HEK293 (cell line): ENCODE results near the gene GMDS.

ENCODE experiments used
- CTCF ChIA-PET: fragments of 350-600 bp; formaldehyde crosslinking; extraction: SDS; loops from one replicate; lab custom pipeline; 2021; ENCODE audit warnings: antibody characterized with exemption; lab: Yijun Ruan, JAX
- POLR2A ChIA-PET: fragments of 300-600 bp; formaldehyde crosslinking; extraction: SDS; loops from one replicate; lab custom pipeline; 2020; ENCODE audit warnings: antibody characterized with exemption, inconsistent platforms; lab: Yijun Ruan, JAX
- H3K27ac ChIP-seq: fragments of 200-500 bp; sonication (Bioruptor generic); 2 replicates; pipeline ENCODE4 v1.5.1; 2014; ENCODE audit warnings: low read depth, low read length, control low read depth, inconsistent platforms; ENCODE audit errors: extremely low read depth
- H3K36me3 ChIP-seq, 2 experiments: fragments of 200-500 bp in 1 of 2; sonication (Bioruptor generic) in 1 of 2; 1 replicate in 1 of 2; 2 replicates in 1 of 2; pipeline ENCODE4 v1.5.1; 2014 to 2017; ENCODE audit warnings: inconsistent platforms in 2 of 2, low read length in 2 of 2; ENCODE audit not compliant: control insufficient read depth in 2 of 2, insufficient read depth in 1 of 2
- H3K4me1 ChIP-seq: fragments of 200-500 bp; sonication (Bioruptor generic); 2 replicates; pipeline ENCODE4 v1.5.1; 2014; ENCODE audit warnings: mild to moderate bottlenecking, low read length, inconsistent platforms; ENCODE audit not compliant: control insufficient read depth, insufficient read depth
- H3K4me3 ChIP-seq: 2 replicates; pipeline ENCODE4 v1.5.1; 2011; ENCODE audit warnings: low read depth, mild to moderate bottlenecking, control low read depth, low read length, moderate library complexity
- H3K9me3 ChIP-seq: fragments of 200-500 bp; sonication (Bioruptor generic); 2 replicates; pipeline ENCODE4 v1.5.1; 2014; ENCODE audit warnings: low read depth, low read length, inconsistent platforms; ENCODE audit not compliant: control insufficient read depth, insufficient read depth
- GLI2 ChIP-seq: fragments of 450-650 bp; formaldehyde crosslinking; IDR thresholded peaks from 2 replicates; pipeline ENCODE4; 2017; ENCODE audit warnings: missing biosample characterization, missing genetic modification characterization, low read depth, borderline replicate concordance
- KLF7 ChIP-seq: fragments of 450-650 bp; formaldehyde crosslinking; IDR thresholded peaks from 2 replicates; pipeline ENCODE4 v1.5.1; 2016; ENCODE audit warnings: missing biosample characterization, missing genetic modification characterization, borderline replicate concordance
- KLF8 ChIP-seq: fragments of 450-650 bp; formaldehyde crosslinking; IDR thresholded peaks from 2 replicates; pipeline ENCODE4 v1.5.1; 2016; ENCODE audit warnings: missing biosample characterization, missing genetic modification characterization
- YY1 ChIP-seq: fragments of 450-650 bp; formaldehyde crosslinking; IDR thresholded peaks from 2 replicates; pipeline ENCODE4 v1.5.1; 2018; ENCODE audit warnings: missing biosample characterization, missing genetic modification characterization
- ZBTB1 ChIP-seq: fragments of 450-650 bp; formaldehyde crosslinking; IDR thresholded peaks from 2 replicates; pipeline ENCODE4 v1.5.1; 2016; ENCODE audit warnings: missing biosample characterization, missing genetic modification characterization
- ZNF114 ChIP-seq: fragments of 450-650 bp; formaldehyde crosslinking; IDR thresholded peaks from 2 replicates; pipeline ENCODE4 v1.5.0; 2017; ENCODE audit warnings: missing biosample characterization, missing genetic modification characterization
- ZNF155 ChIP-seq: fragments of 450-650 bp; formaldehyde crosslinking; IDR thresholded peaks from 2 replicates; pipeline ENCODE4 v1.5.1; 2016; ENCODE audit warnings: missing biosample characterization, missing genetic modification characterization
- ZNF16 ChIP-seq: fragments of 450-650 bp; formaldehyde crosslinking; IDR thresholded peaks from 2 replicates; pipeline ENCODE4 v1.5.1; 2016; ENCODE audit warnings: low read depth, missing biosample characterization, missing genetic modification characterization
- ZNF223 ChIP-seq: fragments of 450-650 bp; formaldehyde crosslinking; IDR thresholded peaks from 2 replicates; pipeline ENCODE4 v1.5.1; 2016; ENCODE audit warnings: missing biosample characterization, missing genetic modification characterization
- ZNF23 ChIP-seq: fragments of 450-650 bp; formaldehyde crosslinking; IDR thresholded peaks from 2 replicates; pipeline ENCODE4 v1.5.1; 2016; ENCODE audit warnings: missing biosample characterization, missing genetic modification characterization, borderline replicate concordance
- ZNF280C ChIP-seq: fragments of 450-650 bp; formaldehyde crosslinking; IDR thresholded peaks from 2 replicates; pipeline ENCODE4 v1.5.1; 2016; ENCODE audit warnings: missing biosample characterization, missing genetic modification characterization
- ZNF350 ChIP-seq: fragments of 450-650 bp; formaldehyde crosslinking; IDR thresholded peaks from 2 replicates; pipeline ENCODE4 v1.5.0; 2017; ENCODE audit warnings: missing biosample characterization, mild to moderate bottlenecking, missing genetic modification characterization
- ZNF426 ChIP-seq: fragments of 450-650 bp; formaldehyde crosslinking; IDR thresholded peaks from 2 replicates; pipeline ENCODE4 v1.5.1; 2017; ENCODE audit warnings: missing biosample characterization, missing genetic modification characterization, mild to moderate bottlenecking, inconsistent platforms, moderate library complexity
- ZNF473 ChIP-seq: fragments of 450-650 bp; formaldehyde crosslinking; IDR thresholded peaks from 2 replicates; pipeline ENCODE4 v1.5.1; 2017; ENCODE audit warnings: missing biosample characterization, missing genetic modification characterization
- ZNF555 ChIP-seq: fragments of 450-650 bp; formaldehyde crosslinking; conservative IDR thresholded peaks from 2 replicates; pipeline ENCODE4 v1.5.1; 2017; ENCODE audit warnings: missing biosample characterization, mild to moderate bottlenecking, missing genetic modification characterization, inconsistent platforms
- ZNF621 ChIP-seq: fragments of 450-650 bp; formaldehyde crosslinking; IDR thresholded peaks from 2 replicates; pipeline ENCODE4 v1.5.1; 2017; ENCODE audit warnings: missing biosample characterization, missing genetic modification characterization
- ZNF624 ChIP-seq: fragments of 450-650 bp; formaldehyde crosslinking; IDR thresholded peaks from 2 replicates; pipeline ENCODE4 v1.5.1; 2017; ENCODE audit warnings: missing biosample characterization, missing genetic modification characterization
- ZNF658 ChIP-seq: fragments of 450-650 bp; formaldehyde crosslinking; IDR thresholded peaks from 2 replicates; pipeline ENCODE4; 2016; ENCODE audit warnings: missing biosample characterization, missing genetic modification characterization
- ZNF704 ChIP-seq: fragments of 450-650 bp; formaldehyde crosslinking; IDR thresholded peaks from 2 replicates; pipeline ENCODE4 v1.5.1; 2016; ENCODE audit warnings: missing biosample characterization, missing genetic modification characterization
- ZNF837 ChIP-seq: fragments of 450-650 bp; formaldehyde crosslinking; IDR thresholded peaks from 2 replicates; pipeline ENCODE4 v1.5.1; 2016; ENCODE audit warnings: missing biosample characterization, missing genetic modification characterization
- ZSCAN23 ChIP-seq: fragments of 450-650 bp; formaldehyde crosslinking; IDR thresholded peaks from 2 replicates; pipeline ENCODE4 v1.5.1; 2016; ENCODE audit warnings: missing biosample characterization, missing genetic modification characterization
- TF ChIP-seq, protein P1 (sequence below): fragments of 450-650 bp; formaldehyde crosslinking; IDR thresholded peaks from 2 replicates; pipeline ENCODE4 v1.5.1; 2016; ENCODE audit warnings: missing biosample characterization, missing genetic modification characterization
- TF ChIP-seq, protein P2 (sequence below): fragments of 450-650 bp; formaldehyde crosslinking; IDR thresholded peaks from 2 replicates; pipeline ENCODE4 v1.5.1; 2017; ENCODE audit warnings: missing biosample characterization, mild to moderate bottlenecking, missing genetic modification characterization, moderate library complexity
- TF ChIP-seq, protein P3 (sequence below): fragments of 450-650 bp; formaldehyde crosslinking; IDR thresholded peaks from 2 replicates; pipeline ENCODE4 v1.5.1; 2016; ENCODE audit warnings: missing biosample characterization, missing genetic modification characterization

Gene GMDS

DNA sequence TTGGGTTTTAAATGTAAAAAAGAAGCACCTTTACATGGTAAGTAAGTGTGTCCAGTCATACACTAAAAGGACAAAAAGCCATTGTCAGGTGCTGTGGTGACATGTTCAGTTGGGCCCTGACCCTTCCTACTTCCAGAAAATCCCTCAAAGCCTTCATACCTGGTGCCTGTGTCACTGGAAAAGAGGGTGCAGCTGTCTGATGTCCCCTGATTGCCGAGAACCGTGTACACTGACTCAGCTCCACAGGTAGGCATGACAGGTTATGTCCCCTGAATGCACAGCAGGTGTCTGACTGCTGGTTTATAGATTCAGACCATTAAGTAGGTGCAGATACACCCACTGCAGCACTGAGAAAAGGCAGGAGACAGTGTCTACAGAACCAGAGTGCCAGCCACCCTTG is 536.6 kb downstream of the GMDS start (continued):
- TF ChIP-seq ZNF280C = no peak
- no peak for TF ChIP-seq YY1 (tag by site-specific recombination)
- no peak for TF ChIP-seq GLI2 (tag by site-specific recombination)
- no peak for TF ChIP-seq KLF7 (tag by site-specific recombination)
- TF ChIP-seq ZNF16 (tag by site-specific recombination) = no peak
- no peak for TF ChIP-seq KLF8
- no peak for TF ChIP-seq ZNF223 (tag by site-specific recombination)
- no peak for TF ChIP-seq ZNF114 (tag by site-specific recombination)
- TF ChIP-seq ZNF624 (tag by site-specific recombination) = no peak
- TF ChIP-seq ZNF621 (tag by site-specific recombination) = no peak
- TF ChIP-seq, all 188 proteins: peak for 0

DNA sequence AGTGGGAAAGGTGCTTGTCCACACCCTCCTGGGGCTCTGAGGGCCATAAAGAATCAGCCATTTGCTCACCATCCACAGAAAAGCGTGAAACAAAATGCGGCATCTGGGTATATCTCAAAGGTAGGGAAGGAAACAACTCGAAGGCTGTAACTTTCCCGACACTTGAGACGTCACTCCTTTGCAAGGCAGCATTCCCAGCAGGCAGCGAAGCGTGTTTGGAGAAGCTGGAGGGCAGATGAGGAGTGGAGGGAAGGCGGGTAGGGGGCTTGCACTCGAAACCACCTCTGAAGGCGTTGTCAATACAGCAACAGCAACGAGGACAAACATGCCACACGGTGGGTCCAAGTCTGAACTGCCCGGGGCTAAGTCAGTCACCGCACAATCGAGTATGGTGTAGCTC is 537.3 kb downstream of the GMDS start:
- POLR2A ChIA-PET = interaction anchor here (0.9 kb wide), 1 partner anchor 43 kb away, joined by 4 read pairs; no protein-coding TSS in a partner anchor
- TF ChIP-seq ZBTB1 (tag by site-specific recombination) (no peak), ZNF473 (tag by site-specific recombination) (no peak), ZNF426 (tag by site-specific recombination) (no peak), ZNF555 (tag by site-specific recombination) (no peak), ZNF658 (no peak), ZSCAN23 (no peak), ZNF350 (no peak), ZNF704 (tag by site-specific recombination) (no peak), ZNF23 (tag by site-specific recombination) (no peak), ZNF155 (tag by site-specific recombination) (no peak), ZNF837 (tag by site-specific recombination) (no peak)
- TF ChIP-seq, protein P1, sequence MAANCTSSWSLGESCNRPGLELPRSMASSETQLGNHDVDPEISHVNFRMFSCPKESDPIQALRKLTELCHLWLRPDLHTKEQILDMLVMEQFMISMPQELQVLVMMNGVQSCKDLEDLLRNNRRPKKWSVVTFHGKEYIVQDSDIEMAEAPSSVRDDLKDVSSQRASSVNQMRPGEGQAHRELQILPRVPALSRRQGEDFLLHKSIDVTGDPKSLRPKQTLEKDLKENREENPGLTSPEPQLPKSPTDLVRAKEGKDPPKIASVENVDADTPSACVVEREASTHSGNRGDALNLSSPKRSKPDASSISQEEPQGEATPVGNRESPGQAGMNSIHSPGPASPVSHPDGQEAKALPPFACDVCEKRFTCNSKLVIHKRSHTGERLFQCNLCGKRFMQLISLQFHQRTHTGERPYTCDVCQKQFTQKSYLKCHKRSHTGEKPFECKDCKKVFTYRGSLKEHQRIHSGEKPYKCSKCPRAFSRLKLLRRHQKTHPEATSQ (tag by site-specific recombination) = no peak
- TF ChIP-seq, protein P2, sequence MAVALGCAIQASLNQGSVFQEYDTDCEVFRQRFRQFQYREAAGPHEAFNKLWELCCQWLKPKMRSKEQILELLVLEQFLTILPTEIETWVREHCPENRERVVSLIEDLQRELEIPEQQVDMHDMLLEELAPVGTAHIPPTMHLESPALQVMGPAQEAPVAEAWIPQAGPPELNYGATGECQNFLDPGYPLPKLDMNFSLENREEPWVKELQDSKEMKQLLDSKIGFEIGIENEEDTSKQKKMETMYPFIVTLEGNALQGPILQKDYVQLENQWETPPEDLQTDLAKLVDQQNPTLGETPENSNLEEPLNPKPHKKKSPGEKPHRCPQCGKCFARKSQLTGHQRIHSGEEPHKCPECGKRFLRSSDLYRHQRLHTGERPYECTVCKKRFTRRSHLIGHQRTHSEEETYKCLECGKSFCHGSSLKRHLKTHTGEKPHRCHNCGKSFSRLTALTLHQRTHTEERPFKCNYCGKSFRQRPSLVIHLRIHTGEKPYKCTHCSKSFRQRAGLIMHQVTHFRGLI (tag by site-specific recombination) = no peak
- TF ChIP-seq, protein P3, sequence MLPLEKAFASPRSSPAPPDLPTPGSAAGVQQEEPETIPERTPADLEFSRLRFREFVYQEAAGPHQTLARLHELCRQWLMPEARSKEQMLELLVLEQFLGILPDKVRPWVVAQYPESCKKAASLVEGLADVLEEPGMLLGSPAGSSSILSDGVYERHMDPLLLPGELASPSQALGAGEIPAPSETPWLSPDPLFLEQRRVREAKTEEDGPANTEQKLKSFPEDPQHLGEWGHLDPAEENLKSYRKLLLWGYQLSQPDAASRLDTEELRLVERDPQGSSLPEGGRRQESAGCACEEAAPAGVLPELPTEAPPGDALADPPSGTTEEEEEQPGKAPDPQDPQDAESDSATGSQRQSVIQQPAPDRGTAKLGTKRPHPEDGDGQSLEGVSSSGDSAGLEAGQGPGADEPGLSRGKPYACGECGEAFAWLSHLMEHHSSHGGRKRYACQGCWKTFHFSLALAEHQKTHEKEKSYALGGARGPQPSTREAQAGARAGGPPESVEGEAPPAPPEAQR (tag by site-specific recombination) = no peak
- H3K36me3 ChIP-seq = no peaks in the 10 kb centered on the region
- H3K4me3 ChIP-seq = no peak overlapping the region
- CTCF ChIA-PET = interaction anchor here (0.5 kb wide), 1 partner anchor 236 kb away, joined by 3 read pairs; no protein-coding TSS in a partner anchor
- H3K27ac ChIP-seq = no peak overlapping the region
- no peaks in the 10 kb centered on the region for H3K9me3 ChIP-seq
- peaks cover 3% of the 10 kb centered on the region for H3K4me1 ChIP-seq
